B cell (primary cell): ENCODE results near the gene NHERF2.

ENCODE experiments used
- EZH2 ChIP-seq: IDR thresholded peaks from 2 replicates; pipeline ENCODE4 v1.6.1; 2012; ENCODE audit warnings: borderline replicate concordance, low read depth, mild to moderate bottlenecking, moderate library complexity, low read length; ENCODE audit not compliant: insufficient read depth, poor library complexity, severe bottlenecking
- TF ChIP-seq, protein P1 (sequence below): fragments of 200-600 bp; IDR thresholded peaks from one replicate; pipeline ENCODE4 v1.8.0; 2022; ENCODE audit warnings: antibody characterized with exemption, mild to moderate bottlenecking

DNA sequence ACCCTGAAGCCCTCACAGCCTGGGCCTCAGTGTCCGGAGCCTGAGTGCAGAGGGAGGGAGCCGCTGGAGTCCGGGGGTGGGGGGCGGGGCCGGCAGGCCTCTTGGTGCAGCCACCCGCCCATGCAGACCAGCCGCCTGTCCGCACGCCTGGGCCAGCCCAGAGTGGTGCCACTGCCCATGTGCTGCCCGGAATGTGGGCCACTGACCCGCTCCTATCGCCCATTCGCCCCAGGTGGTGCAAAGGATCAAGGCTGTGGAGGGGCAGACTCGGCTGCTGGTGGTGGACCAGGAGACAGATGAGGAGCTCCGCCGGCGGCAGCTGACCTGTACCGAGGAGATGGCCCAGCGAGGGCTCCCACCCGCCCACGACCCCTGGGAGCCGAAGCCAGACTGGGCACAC is 2.6 kb downstream of the NHERF2 start:
- TF ChIP-seq, protein P1, sequence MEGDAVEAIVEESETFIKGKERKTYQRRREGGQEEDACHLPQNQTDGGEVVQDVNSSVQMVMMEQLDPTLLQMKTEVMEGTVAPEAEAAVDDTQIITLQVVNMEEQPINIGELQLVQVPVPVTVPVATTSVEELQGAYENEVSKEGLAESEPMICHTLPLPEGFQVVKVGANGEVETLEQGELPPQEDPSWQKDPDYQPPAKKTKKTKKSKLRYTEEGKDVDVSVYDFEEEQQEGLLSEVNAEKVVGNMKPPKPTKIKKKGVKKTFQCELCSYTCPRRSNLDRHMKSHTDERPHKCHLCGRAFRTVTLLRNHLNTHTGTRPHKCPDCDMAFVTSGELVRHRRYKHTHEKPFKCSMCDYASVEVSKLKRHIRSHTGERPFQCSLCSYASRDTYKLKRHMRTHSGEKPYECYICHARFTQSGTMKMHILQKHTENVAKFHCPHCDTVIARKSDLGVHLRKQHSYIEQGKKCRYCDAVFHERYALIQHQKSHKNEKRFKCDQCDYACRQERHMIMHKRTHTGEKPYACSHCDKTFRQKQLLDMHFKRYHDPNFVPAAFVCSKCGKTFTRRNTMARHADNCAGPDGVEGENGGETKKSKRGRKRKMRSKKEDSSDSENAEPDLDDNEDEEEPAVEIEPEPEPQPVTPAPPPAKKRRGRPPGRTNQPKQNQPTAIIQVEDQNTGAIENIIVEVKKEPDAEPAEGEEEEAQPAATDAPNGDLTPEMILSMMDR, result no peak
- TF ChIP-seq EZH2, result no peak
